Measurements from ENCODE around the gene MISP. TPM values are rescaled to one million over a fixed set of nuclear protein-coding genes. Genes with fewer than 3 reads are reported as not detected.

MISP gene
- total RNA-seq, 2 experiments from 2014 or later = not detected

GRCh38 chr19:746208-746819, 4.6 kb upstream of the MISP start:
- peaks cover 10 to 55% of the 10 kb centered on the region in 2 experiments for H3K9me3 ChIP-seq (ENCODE audit: control insufficient read depth in 1 of 2, insufficient read depth in 1 of 2, low read length in 2 of 2)
- Mint-ChIP-seq H3K36me3 (ENCODE audit: low read depth) (no peaks in the 10 kb centered on the region), H3K27ac (no peak overlapping the region), H3K4me3 (no peak overlapping the region), H3K9me3 (no peaks in the 10 kb centered on the region), H3K27me3 (no peaks in the 10 kb centered on the region), H3K4me1 (ENCODE audit: low read depth) (no peaks in the 10 kb centered on the region)
- POLR2A ChIA-PET = no interaction called here
- no peaks in the 10 kb centered on the region for H3K4me1 ChIP-seq (ENCODE audit: insufficient read depth, low read length)
- H3K4me3 ChIP-seq (ENCODE audit: low read length) = no peak overlapping the region
- no peaks in the 10 kb centered on the region for H3K27me3 ChIP-seq (ENCODE audit: control insufficient read depth in 1 of 2, insufficient read depth in 2 of 2, low read length in 2 of 2)
- ATAC-seq (ENCODE audit: poor library complexity) = no peak
- H3K27ac ChIP-seq (ENCODE audit: low read depth in 1 of 2, low read length in 2 of 2) = no peak overlapping the region
- CTCF ChIA-PET = no interaction called here
- TF ChIP-seq CTCF (IDR thresholded peaks at IDR 0.05) = no peak
- H3K36me3 ChIP-seq (ENCODE audit: insufficient read depth, low read length) = no peaks in the 10 kb centered on the region
- DNase-seq = no peak
- intact Hi-C loops (cut with DNase I, micrococcal nuclease) = no loop called here

DNA sequence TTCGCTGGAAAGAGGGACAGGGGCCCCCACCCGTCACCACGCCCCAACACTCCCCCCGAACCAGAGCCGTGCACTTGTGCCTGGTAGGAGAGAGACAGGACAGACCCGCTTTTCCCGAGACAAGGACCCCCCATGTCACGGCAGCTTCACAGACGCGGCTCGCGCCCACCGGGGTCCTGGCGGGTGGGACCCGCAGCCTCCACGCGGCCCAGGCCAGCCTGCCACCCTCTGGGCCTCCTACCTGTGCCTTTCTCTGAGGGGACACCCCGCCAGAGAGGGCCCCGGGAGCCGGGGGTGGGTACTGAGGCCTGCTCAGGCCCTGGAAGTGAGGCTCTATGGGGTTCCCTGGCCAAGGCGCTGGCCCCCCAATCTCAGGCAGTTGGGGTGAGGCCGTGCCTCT, 4.0 kb upstream of the MISP start:
- Histone ChIP-seq H3K4me3 (ENCODE audit: low read length) (no peak overlapping the region), H3K36me3 (ENCODE audit: insufficient read depth, low read length) (no peaks in the 10 kb centered on the region), H3K4me1 (ENCODE audit: insufficient read depth, low read length) (no peaks in the 10 kb centered on the region), H3K27me3 (ENCODE audit: control insufficient read depth in 1 of 2, insufficient read depth in 2 of 2, low read length in 2 of 2) (peaks cover 0 to 3% of the 10 kb centered on the region in 2 experiments), H3K27ac (ENCODE audit: low read depth in 1 of 2, low read length in 2 of 2) (no peak overlapping the region), H3K9me3 (ENCODE audit: control insufficient read depth in 1 of 2, insufficient read depth in 1 of 2, low read length in 2 of 2) (peaks cover 10 to 55% of the 10 kb centered on the region in 2 experiments)
- Mint-ChIP-seq H3K4me1 (ENCODE audit: low read depth) (no peaks in the 10 kb centered on the region), H3K27me3 (no peaks in the 10 kb centered on the region), H3K27ac (no peak overlapping the region), H3K4me3 (no peak overlapping the region), H3K9me3 (no peaks in the 10 kb centered on the region), H3K36me3 (ENCODE audit: low read depth) (no peaks in the 10 kb centered on the region)
- POLR2A ChIA-PET = no interaction called here
- intact Hi-C loops (cut with DNase I, micrococcal nuclease) = no loop called here
- TF ChIP-seq CTCF (IDR thresholded peaks at IDR 0.05) = no peak
- ATAC-seq (ENCODE audit: poor library complexity) (no peak), DNase-seq (no peak)
- CTCF ChIA-PET = no interaction called here

DNA sequence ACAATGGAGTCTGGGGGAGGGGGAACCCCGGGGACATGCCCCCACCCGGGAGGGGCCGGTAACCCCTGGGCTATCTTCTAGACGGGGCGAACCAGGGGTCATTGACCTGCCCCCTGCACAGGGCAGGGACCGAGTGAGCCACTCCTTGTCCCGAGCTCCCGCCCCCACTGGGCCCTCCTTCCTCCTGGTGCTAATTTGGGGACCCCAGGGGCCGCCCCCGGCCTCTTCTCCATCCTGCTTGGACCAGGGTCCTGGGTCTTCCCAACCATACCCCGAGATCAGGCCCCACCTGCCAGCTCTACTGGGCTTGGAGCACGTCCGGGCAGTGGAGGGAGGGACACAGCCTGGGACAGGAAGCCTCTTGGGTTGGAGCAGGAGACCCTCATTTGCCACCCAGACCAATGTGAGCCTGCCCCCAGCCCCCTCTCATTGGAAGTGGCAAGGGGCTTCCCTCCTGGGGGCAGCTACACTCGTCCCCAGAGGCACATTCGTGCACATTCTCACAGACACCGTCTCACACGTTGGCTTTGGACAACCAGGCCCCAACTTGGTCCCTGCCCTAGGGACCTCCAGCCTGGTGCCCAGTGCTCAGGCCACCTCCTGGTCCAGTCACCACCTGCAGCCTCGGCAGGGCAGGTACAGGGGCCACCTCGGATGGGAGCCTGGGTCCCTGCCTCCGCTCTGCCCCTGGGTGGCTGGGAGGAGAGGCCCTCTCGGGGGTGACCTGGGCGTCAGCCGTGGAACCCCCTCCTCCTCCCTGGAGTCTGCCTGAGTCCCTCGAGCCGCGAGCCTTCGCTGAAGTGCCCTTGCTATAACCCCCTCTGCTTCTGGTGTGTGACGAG, 3.3 kb upstream of the MISP start:
- Histone ChIP-seq H3K36me3 (ENCODE audit: insufficient read depth, low read length) (no peaks in the 10 kb centered on the region), H3K4me3 (ENCODE audit: low read length) (no peak overlapping the region), H3K27me3 (ENCODE audit: control insufficient read depth in 1 of 2, insufficient read depth in 2 of 2, low read length in 2 of 2) (peaks cover 0 to 4% of the 10 kb centered on the region in 2 experiments), H3K4me1 (ENCODE audit: insufficient read depth, low read length) (no peaks in the 10 kb centered on the region), H3K9me3 (ENCODE audit: control insufficient read depth in 1 of 2, insufficient read depth in 1 of 2, low read length in 2 of 2) (peaks cover 10 to 55% of the 10 kb centered on the region in 2 experiments), H3K27ac (ENCODE audit: low read depth in 1 of 2, low read length in 2 of 2) (no peak overlapping the region)
- intact Hi-C loops (cut with DNase I, micrococcal nuclease) = no loop called here
- H3K4me1 Mint-ChIP-seq (ENCODE audit: low read depth) = no peaks in the 10 kb centered on the region
- no peaks in the 10 kb centered on the region for H3K9me3 Mint-ChIP-seq
- H3K27me3 Mint-ChIP-seq = no peaks in the 10 kb centered on the region
- no peak for DNase-seq
- CTCF ChIA-PET = no interaction called here
- no peaks in the 10 kb centered on the region for H3K36me3 Mint-ChIP-seq (ENCODE audit: low read depth)
- ATAC-seq (ENCODE audit: poor library complexity) = no peak
- POLR2A ChIA-PET = no interaction called here
- no peak overlapping the region for H3K27ac Mint-ChIP-seq
- no peak for TF ChIP-seq CTCF (IDR thresholded peaks at IDR 0.05)
- no peak overlapping the region for H3K4me3 Mint-ChIP-seq

Data from CD4-positive, alpha-beta T cell (primary cell).